H9 (cell line): ENCODE data around the gene MARCHF10. TPM values are rescaled to one million over a fixed set of nuclear protein-coding genes. Genes with fewer than 3 reads are reported as not detected.

Experiments used
- DNase-seq: peaks from one replicate; pipeline ENCODE4 v3.0.0-alpha.2; 2017
- H2AFZ ChIP-seq: one replicate; pipeline ENCODE4 v1.6.1; 2013; ENCODE audit warnings: mild to moderate bottlenecking, low read length, control low read depth, moderate library complexity
- H2AK5ac ChIP-seq: 2 replicates; pipeline ENCODE4 v1.6.1; 2013; ENCODE audit warnings: low read length, control low read depth, mixed read lengths; ENCODE audit not compliant: insufficient read length
- H2BK120ac ChIP-seq: one replicate; pipeline ENCODE4 v1.6.1; 2013; ENCODE audit warnings: low read depth, mild to moderate bottlenecking, low read length, control low read depth, inconsistent platforms; ENCODE audit not compliant: poor library complexity, severe bottlenecking
- H2BK12ac ChIP-seq: 2 replicates; pipeline ENCODE4 v1.6.1; 2013; ENCODE audit warnings: low read length, control low read depth, mixed read lengths, low read depth; ENCODE audit not compliant: insufficient read length
- H2BK15ac ChIP-seq: 2 replicates; pipeline ENCODE4 v1.6.1; 2013; ENCODE audit warnings: low read depth, low read length, control low read depth
- H2BK20ac ChIP-seq: one replicate; pipeline ENCODE4 v1.6.1; 2013; ENCODE audit warnings: low read depth, mild to moderate bottlenecking, low read length, control low read depth, inconsistent platforms; ENCODE audit not compliant: poor library complexity, severe bottlenecking
- H2BK5ac ChIP-seq: 2 replicates; pipeline ENCODE4 v1.6.1; 2013; ENCODE audit warnings: low read length, control low read depth, mixed read lengths; ENCODE audit not compliant: insufficient read length
- H3K14ac ChIP-seq: 2 replicates; pipeline ENCODE4 v1.6.1; 2013; ENCODE audit warnings: low read length, control low read depth; ENCODE audit not compliant: insufficient read depth
- H3K18ac ChIP-seq: 2 replicates; pipeline ENCODE4 v1.6.1; 2013; ENCODE audit warnings: low read depth, mild to moderate bottlenecking, mixed read lengths, low read length, control low read depth; ENCODE audit not compliant: insufficient read length
- H3K23ac ChIP-seq: 2 replicates; pipeline ENCODE4 v1.6.1; 2013; ENCODE audit warnings: low read length, control low read depth, mixed read lengths, low read depth; ENCODE audit not compliant: insufficient read length
- H3K23me2 ChIP-seq: 2 replicates; pipeline ENCODE4 v1.6.1; 2013; ENCODE audit warnings: low read depth, mild to moderate bottlenecking, mixed read lengths, low read length, control low read depth; ENCODE audit not compliant: insufficient read length, poor library complexity, severe bottlenecking
- H3K27ac ChIP-seq: 2 replicates; pipeline ENCODE4 v1.5.1; 2013; ENCODE audit warnings: low read length, control low read depth, mixed read lengths, low read depth; ENCODE audit not compliant: insufficient read length
- H3K27me3 ChIP-seq: 2 replicates; pipeline ENCODE4 v1.6.1; 2013; ENCODE audit warnings: low read length, control low read depth, inconsistent platforms; ENCODE audit not compliant: insufficient read depth
- H3K4ac ChIP-seq: 2 replicates; pipeline ENCODE4 v1.6.1; 2013; ENCODE audit warnings: low read depth, mild to moderate bottlenecking, control low read depth, inconsistent platforms, low read length, moderate library complexity
- H3K4me1 ChIP-seq: 2 replicates; pipeline ENCODE4 v1.6.1; 2013; ENCODE audit warnings: low read length, control low read depth, inconsistent platforms; ENCODE audit not compliant: insufficient read depth
- H3K4me2 ChIP-seq: 2 replicates; pipeline ENCODE4 v1.6.1; 2013; ENCODE audit warnings: low read length, control low read depth, mixed read lengths; ENCODE audit not compliant: insufficient read length, insufficient read depth
- H3K56ac ChIP-seq: 2 replicates; pipeline ENCODE4 v1.6.1; 2013; ENCODE audit warnings: low read depth, mild to moderate bottlenecking, mixed read lengths, low read length, control low read depth; ENCODE audit not compliant: insufficient read length
- H3K79me1 ChIP-seq: 2 replicates; pipeline ENCODE4 v1.6.1; 2013; ENCODE audit warnings: low read depth, mild to moderate bottlenecking, moderate library complexity, low read length, control low read depth, inconsistent platforms; ENCODE audit not compliant: insufficient read depth, poor library complexity, severe bottlenecking
- H3K79me2 ChIP-seq: 2 replicates; pipeline ENCODE4 v1.6.1; 2013; ENCODE audit warnings: low read length, control low read depth, inconsistent platforms; ENCODE audit not compliant: insufficient read depth
- H3K9ac ChIP-seq: 2 replicates; pipeline ENCODE4 v1.6.1; 2013; ENCODE audit warnings: low read length, control low read depth, mixed read lengths; ENCODE audit not compliant: insufficient read length; ENCODE audit errors: extremely low read depth
- H3K9me3 ChIP-seq: one replicate; pipeline ENCODE4 v1.6.1; 2013; ENCODE audit warnings: low read depth, low read length, inconsistent platforms; ENCODE audit not compliant: control insufficient read depth
- H3T11ph ChIP-seq: one replicate; pipeline ENCODE4 v1.6.1; 2013; ENCODE audit warnings: mild to moderate bottlenecking, low read length, control low read depth, inconsistent platforms
- H4K20me1 ChIP-seq: one replicate; pipeline ENCODE4 v1.6.1; 2013; ENCODE audit not compliant: control insufficient read depth, insufficient read length, insufficient read depth
- H4K5ac ChIP-seq: 2 replicates; pipeline ENCODE4 v1.6.1; 2013; ENCODE audit warnings: low read depth, mild to moderate bottlenecking, mixed read lengths, low read length, control low read depth; ENCODE audit not compliant: insufficient read length
- H4K8ac ChIP-seq: replicated peaks from 2 replicates; pipeline ENCODE4 v1.6.1; 2013; ENCODE audit warnings: low read length, control low read depth, mixed read lengths, low read depth; ENCODE audit not compliant: insufficient read length
- H4K91ac ChIP-seq: 2 replicates; pipeline ENCODE4 v1.6.1; 2013; ENCODE audit warnings: low read depth, mild to moderate bottlenecking, moderate library complexity, mixed read lengths, low read length, control low read depth; ENCODE audit not compliant: insufficient read length
- H3K27ac Mint-ChIP-seq, 3 experiments: 2 replicates in 2 of 3; 3 replicates in 1 of 3; pipeline ENCODE4 v1.8.0; 2020 to 2021; ENCODE audit warnings: mixed read lengths in 3 of 3, mild to moderate bottlenecking in 1 of 3, moderate library complexity in 1 of 3
- H3K27me3 Mint-ChIP-seq: 2 replicates; pipeline ENCODE4 v1.8.0; 2021; ENCODE audit warnings: low read depth, mild to moderate bottlenecking, moderate library complexity, mixed read lengths
- H3K36me3 Mint-ChIP-seq, 3 experiments: 2 replicates in 2 of 3; 3 replicates in 1 of 3; pipeline ENCODE4 v1.8.0; 2020 to 2021; ENCODE audit warnings: low read depth in 3 of 3, mixed read lengths in 3 of 3; ENCODE audit not compliant: insufficient read depth in 1 of 3
- H3K4me1 Mint-ChIP-seq, 2 experiments: 2 replicates each; pipeline ENCODE4 v1.8.0; 2020; ENCODE audit warnings: mixed read lengths in 2 of 2
- H3K4me3 Mint-ChIP-seq, 2 experiments: 2 replicates in 1 of 2; 3 replicates in 1 of 2; pipeline ENCODE4 v1.8.0; 2020 to 2021; ENCODE audit warnings: mild to moderate bottlenecking in 2 of 2, mixed read lengths in 2 of 2, moderate library complexity in 1 of 2
- H3K9me3 Mint-ChIP-seq, 2 experiments: 2 replicates in 1 of 2; 3 replicates in 1 of 2; pipeline ENCODE4 v1.8.0; 2020; ENCODE audit warnings: mild to moderate bottlenecking in 2 of 2, mixed read lengths in 2 of 2, moderate library complexity in 1 of 2
- CTCF ChIP-seq: fragments of 200-600 bp; sonication (generic); conservative IDR thresholded peaks from 3 replicates; pipeline ENCODE4 v1.8.0; 2021; ENCODE audit warnings: antibody characterized with exemption, mild to moderate bottlenecking
- WGBS: extraction: QIAGEN DNeasy Blood & Tissue Kit; methylation state at CpG from one replicate; pipeline ENCODE4 v1.1.7; 2013; ENCODE audit warnings: missing lambda C conversion rate, low lambda C conversion rate, mixed read lengths; ENCODE audit not compliant: insufficient read length; ENCODE audit errors: extremely low coverage; 5-methylcytosine and 5-hydroxymethylcytosine counted together
- total RNA-seq: library from RNA; stranded (reverse); gene quantifications from 2 replicates; pipeline ENCODE4 v1.2.1, GENCODE V29; 2021

MARCHF10 gene
- total RNA-seq, 1 experiment from 2014 or later, result not detected

GRCh38 chr17:62800585-62800984 is 7.5 kb downstream of the MARCHF10 start:
- Histone ChIP-seq H3K79me1 (no peaks in the 10 kb centered on the region), H3K9ac (no peak overlapping the region), H3K14ac (no peak overlapping the region), H3K79me2 (no peaks in the 10 kb centered on the region), H2BK5ac (no peak overlapping the region), H2BK20ac (no peak overlapping the region), H2AFZ (no peak overlapping the region), H2AK5ac (no peak overlapping the region), H4K5ac (no peak overlapping the region), H2BK15ac (no peak overlapping the region), H3T11ph (no peak overlapping the region), H3K18ac (no peak overlapping the region), H3K4ac (no peak overlapping the region), H2BK120ac (no peak overlapping the region), H3K27ac (no peak overlapping the region), H3K9me3 (no peaks in the 10 kb centered on the region), H3K27me3 (no peaks in the 10 kb centered on the region), H4K91ac (no peak overlapping the region), H3K23ac (no peak overlapping the region), H2BK12ac (no peak overlapping the region), H3K4me1 (no peaks in the 10 kb centered on the region), H3K4me2 (no peak overlapping the region), H4K20me1 (no peaks in the 10 kb centered on the region), H4K8ac (no peak overlapping the region), H3K56ac (no peak overlapping the region), H3K23me2 (no peaks in the 10 kb centered on the region)
- Mint-ChIP-seq H3K4me1 (peaks cover 9 to 13% of the 10 kb centered on the region in 2 experiments), H3K27me3 (peaks cover 4% of the 10 kb centered on the region; the same call in 1 of the 2 replicates), H3K4me3 (no peak overlapping the region), H3K9me3 (no peaks in the 10 kb centered on the region), H3K27ac (peak overlapping the region in 1 of 3 experiments; percentile 74; a peak in 1 of 7 replicates), H3K36me3 (no peaks in the 10 kb centered on the region)
- TF ChIP-seq CTCF, result no peak
- DNase-seq, result peak; percentile 72
- no CpG with 5 or more reads among the region's 7 CpGs for WGBS
